ENCODE measurements around the gene BTBD19.

Gene BTBD19

DNA sequence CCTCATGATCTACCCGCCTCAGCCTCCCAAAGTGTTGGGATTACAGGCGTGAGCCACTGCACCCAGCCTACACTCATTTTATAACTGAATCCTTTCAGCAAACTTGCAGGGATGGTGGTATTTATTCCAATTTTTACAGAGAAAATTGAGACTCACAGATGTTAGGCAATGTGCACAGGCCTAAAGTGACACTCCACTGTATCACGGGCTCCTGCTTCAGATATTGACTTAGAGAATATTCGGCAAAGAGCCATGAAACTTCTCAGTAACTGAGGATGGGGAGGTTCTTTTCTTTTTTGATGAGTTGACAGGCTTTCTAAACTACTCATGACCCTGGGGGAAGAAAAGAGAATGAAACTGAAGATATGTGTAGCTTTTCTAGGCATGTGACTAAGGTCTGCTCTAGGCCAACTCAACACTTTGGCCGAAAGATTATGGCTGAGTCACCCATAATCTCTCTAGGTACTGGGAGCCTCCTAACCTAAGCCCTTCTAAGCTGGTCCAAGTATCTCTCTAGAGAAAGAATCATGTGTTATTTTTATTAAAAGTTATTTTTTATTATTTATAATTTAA lies 54.6 kb downstream of the BTBD19 start:
- DNase-seq = no peak
